ENCODE results near the gene GLT1D1.

The GLT1D1 gene

DNA sequence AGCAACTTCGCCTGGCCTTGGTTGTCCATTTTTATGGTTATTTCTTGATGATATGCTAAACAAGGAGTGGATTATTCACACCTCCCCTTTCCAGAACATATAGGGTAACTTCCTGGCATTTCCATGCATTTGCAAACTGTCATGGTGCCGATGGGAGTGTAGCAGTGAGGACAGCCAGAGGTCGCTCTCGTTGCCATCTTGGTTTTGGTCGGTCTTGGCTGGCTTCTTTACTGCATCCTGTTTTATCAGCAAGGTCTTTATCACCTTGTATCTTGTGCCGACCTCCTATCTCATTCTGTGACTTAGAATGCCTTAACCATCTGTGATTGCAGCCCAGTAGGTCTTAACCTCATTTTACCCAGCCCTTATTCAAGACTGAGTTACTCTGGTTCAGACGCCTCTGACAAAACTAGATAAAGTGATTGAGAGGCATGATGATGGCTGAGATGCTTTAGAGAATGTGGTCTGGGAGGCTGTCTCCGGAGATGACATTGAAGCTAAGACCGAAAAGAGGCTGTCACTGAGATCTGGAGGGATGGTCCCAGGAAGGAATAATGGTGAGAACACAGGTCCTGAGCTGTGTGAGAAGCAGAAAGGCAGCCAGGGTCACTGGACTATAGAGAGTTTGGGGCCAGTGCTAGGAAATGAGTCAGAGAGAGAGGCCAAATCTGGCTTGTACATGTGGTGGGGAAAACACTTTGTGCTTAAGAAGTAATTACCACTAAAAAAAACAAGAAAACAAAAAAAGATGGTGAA lies 2.9 kb downstream of the GLT1D1 start:
- DNase-seq, result no peak

DNA sequence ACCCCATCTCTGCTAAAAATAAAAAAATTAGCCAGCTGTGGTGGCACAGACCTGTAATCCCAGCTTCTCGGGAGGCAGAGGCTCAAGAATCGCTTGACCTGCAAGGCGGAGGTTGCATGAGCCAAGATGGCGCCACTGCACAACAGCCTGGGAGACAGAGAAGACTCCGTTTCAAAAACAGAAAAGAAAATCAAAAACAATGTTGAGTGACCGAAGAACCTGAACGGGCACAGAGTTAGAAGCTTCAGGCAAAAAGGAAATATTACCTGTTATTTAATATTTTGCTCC lies 3.5 kb downstream of the GLT1D1 start:
- no peak for DNase-seq

DNA sequence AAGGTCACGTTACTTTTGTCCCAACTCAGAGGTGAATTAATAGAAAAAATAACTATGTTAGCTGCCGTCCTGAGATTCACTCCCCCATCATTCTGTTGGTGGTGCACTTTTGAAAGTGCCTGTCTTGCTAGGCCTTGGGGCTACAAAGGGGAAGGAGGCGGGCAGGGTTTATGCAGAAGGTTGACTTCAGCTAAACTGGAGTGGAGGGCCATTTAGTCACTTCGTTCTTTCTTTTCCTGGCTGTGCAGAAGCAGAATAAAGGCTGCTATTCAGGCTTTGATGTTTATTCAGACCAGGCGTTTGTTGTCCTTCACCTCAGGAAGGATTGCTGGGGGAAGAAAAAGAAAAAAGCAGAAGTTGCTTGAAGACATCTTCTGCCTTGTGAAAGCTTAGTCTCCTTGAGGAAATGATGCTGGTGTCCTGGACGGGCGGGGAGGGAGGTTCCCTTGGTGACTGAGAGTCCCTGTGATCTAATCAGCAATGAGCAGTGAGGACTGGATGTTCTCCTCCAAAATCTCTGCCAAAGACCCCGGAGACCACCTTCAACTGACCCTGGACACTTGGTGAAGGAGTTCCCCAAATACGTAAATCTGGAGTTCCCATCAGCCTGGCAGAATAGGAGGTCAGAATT lies 4.0 kb downstream of the GLT1D1 start:
- DNase-seq, result no peak

DNA sequence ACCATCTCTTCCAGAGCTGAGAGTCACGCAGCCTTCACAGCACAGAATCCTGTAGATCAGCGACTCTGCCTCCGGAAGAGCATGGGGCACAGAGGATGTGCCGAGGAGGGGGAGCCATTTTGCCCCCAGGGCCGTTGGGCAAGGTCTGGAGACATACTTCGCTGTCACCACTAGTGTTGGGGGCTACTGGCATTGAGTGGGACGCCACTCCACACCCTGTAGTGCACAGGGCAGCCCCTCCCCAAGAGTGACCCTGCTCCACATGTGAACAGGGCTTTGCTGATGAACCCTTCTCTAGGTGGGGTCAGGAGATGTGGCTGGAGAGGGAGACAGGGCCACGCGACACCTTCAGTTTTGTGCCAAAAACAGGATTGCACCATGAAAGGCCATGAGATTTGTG lies 6.0 kb downstream of the GLT1D1 start:
- no peak for DNase-seq

DNA sequence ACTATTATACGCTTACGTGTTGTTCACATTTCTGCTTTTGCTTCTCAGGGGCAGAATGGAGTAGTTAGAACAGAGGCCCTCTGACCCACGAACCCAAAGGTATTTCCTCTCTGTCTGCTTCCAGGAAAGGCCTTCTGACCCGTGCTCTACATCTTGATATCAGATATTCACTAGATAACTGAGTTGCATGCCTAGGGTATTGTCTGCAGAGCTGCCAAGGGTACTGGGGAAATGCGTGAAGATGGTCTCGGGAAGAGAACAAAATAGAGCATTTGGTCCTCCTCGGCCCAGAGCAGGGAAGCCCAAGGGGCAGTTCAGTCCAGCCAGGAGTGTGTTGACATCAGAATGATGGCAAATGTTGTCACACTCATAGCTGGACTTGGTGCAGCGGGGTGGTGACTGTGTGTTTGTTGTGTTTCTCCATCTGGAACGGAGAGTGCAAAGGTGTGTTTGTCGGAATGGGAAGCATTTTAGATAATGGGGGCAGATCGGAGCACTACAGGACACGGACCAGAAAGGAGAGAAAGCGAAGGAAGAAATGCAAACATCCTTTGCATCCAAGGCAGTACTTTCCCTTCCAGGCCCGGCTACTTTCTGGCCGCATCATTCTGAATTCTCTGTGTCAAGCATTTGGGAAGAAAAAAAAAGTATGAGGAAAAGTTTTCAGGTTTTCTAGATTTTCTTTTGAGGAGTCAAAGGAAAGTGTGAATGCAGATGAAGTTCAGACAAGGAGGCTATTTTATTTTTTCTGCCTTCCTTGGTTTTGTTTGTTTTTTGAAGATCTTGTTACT lies 8.1 kb downstream of the GLT1D1 start:
- no peak for DNase-seq

DNA sequence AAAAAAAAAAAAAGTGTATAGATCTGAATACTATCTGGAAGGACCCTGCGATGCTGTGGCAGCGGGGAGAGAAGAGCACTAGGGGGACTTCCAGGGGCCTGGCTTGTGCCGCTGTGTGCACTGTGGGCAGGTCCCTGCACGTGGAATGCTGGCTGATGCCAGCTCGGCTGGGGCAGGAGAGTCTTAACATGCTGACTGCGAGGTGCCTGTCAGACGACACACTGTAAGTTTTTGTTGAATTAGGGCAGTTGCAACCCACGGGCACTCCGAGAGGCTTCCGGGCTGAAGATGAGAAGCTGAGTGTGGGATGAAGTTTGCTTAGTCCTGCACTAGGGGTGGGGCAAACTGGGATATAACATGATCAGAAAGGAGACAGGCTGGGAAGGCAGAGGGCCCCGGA lies 10.7 kb downstream of the GLT1D1 start:
- no peak for DNase-seq

DNA sequence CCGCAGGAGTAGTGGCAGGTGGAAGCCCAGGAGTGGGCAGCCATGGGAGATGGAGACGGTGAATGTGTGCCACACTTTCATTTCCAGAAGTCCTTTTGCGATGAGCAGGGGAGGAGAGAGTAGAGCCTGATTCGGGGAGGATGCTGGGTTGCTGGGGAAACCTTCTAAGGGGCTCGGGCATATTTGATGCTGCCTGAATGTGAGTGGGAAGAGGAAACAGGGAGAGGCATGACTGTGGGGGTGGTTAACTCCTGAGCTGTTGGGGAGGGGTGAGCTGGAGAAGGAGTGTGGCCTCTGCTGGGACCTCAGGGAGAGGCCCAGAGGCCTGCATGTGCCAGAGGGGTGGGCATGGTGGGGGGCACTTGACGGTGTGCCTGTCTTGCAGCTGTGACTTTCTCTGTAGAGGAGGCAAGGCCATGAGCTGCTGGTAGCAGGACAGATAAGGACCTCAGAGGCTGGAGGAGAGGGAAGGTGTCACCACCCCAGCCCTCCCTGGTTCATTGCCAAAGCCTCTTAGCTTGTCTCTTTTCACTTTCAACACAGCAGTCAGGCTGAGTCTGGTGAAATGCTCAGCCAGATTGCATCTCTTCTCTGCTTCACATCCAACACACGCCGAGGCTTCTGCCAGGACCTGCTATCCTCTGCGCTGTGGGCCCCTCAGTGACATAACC lies 11.4 kb downstream of the GLT1D1 start:
- DNase-seq, result no peak

DNA sequence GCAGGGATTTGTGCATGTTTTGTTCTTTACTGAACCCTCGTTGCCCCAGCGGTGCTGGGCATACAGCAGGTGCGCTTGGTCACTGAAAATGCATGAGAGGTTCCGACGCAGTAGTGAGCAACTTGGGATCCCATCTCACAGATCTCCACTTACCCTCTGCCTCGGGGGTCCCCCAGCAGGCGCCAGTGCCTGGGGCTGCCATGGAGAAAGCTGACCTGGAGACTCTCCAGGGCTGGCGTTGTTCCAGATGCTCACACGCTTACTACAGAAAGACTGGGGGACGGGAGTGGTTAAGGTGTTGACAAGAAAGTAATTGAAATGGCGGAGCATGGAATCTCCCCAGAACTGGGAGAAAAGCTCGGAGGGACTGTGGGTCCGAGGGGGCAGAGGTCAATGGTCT lies 14.2 kb downstream of the GLT1D1 start:
- DNase-seq, result no peak

DNA sequence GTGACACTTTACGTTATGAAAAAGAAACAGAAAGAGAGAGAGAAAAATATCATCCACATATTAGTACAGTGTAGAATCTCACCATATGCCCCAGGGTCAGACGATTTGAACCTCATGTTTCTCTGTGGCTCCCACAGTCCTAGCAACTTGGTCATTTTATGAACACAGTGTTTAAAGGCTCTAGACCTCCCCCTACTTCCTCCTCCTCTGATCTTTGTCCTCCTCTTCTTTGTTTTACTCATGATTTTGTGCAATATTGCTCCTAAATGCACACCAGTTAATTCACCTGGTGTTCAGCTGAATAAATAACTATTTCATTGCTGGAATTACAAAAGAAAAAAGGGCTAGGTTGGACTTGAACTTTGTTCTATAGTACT lies 18.2 kb downstream of the GLT1D1 start:
- DNase-seq, result no peak

DNA sequence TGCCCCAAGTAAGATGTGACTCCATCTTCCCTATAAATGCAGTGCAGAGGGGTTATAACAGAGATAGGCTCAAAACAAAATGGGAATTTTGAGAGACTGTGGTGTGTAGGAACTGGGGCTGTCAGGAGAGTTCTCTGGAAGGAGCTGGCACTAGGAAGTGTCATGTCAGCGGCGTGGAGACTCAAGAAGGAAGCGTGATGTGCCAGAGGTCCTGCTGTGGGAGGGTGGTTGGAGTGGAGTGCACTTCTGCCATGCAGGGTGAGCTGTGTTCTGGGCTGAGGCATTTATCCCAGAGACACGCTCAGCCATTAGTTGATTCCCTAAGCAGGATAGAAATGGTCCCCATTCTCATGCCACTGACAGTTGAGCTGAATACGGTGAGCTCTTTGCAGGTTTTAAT lies 19.0 kb downstream of the GLT1D1 start:
- no peak for DNase-seq

DNA sequence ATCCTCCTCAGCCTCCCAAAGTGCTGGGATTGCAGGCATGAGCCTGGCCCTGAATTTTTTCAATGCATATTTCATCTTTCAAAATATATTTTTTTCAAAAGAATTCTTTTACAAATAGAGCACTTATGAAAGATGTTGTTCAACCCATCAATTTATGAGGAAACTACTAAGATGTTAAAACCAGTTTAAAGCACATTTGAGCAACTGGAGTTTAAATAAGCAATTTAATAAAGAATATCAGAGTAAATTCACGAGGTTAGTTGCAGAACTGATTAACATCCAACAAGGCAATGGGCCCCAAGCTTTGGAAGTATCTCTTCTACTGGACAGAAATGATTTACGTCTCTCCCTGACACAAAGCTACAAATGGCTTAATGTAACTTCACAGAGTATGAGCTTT lies 23.3 kb downstream of the GLT1D1 start:
- DNase-seq, result no peak

DNA sequence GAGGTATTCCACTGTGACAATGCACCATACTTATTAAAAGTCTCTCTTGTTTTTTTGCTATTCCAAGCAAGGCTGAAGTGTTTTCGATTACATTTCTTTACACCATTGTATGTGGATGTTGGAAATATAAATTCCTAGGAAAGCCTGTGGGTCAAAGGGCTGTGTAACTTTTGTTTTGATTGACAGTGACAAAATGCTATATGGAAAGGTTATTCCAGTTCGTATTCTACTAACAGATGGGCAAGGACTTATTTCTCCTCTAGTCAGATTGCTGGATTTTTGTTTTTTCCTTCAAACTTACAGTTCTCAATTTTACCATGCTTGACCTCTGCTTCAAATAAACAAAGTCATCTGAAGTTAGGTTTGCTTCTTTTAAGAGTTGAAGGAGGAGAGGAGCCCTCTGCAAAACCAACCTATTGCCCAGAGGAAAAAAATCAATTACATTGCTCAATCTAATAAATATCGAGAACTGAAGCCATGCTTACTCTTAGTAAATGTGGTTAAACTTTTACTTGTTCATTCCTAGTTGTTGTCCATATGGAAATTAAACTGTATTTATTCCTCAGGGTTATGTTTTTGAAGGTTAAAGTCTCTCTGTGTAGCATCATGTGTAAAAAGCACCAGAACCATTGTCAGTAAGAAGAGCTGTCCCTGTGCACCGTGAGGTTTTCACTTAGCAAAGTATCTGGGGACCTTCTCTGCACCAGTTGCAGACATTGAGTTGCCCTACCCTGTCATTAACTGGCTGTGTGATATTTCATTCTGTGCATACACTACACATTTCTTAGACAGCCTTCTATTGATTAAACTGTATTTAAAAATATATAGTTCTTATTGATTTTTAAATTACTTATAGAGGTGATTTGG lies 26.9 kb downstream of the GLT1D1 start:
- no peak for DNase-seq

DNA sequence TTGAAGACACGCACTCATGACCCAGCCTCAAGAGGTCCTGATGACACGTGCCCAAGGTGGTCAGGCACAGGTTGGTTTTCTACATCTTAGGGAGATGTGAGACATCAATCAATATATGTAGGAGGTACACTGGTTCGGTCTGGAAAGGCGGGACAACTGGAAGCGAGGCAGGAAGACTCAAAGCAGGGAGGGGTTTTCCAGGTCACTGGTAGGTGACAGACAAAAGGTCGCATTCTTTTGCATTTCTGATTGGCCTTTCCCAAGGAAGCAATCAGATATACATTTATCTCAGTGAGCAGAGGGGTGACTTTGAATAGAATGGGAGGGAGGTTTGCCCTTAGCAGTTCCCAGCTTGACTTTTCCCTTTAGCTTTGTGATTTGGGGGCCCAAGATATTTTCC lies 38.6 kb downstream of the GLT1D1 start:
- DNase-seq, result no peak

DNA sequence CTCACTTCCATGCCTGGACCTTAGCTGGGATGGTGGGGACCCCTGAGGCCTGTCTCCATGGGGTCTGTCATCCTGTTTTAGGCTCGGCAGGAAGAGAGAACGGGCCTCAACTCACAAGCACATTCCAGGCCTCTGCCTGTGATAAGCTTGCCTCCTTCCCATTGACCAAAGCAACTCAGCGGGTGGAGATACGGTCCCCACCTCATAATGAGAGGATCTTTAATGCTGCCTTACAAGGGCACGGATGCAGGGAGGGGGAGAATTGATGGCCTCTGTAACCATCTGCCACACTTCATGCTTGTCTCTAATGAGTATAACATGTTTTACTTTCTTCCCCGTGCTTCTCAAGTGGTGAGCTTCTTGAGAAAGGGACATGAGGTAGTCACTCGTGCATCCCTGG lies 50.0 kb downstream of the GLT1D1 start:
- DNase-seq, result no peak

DNA sequence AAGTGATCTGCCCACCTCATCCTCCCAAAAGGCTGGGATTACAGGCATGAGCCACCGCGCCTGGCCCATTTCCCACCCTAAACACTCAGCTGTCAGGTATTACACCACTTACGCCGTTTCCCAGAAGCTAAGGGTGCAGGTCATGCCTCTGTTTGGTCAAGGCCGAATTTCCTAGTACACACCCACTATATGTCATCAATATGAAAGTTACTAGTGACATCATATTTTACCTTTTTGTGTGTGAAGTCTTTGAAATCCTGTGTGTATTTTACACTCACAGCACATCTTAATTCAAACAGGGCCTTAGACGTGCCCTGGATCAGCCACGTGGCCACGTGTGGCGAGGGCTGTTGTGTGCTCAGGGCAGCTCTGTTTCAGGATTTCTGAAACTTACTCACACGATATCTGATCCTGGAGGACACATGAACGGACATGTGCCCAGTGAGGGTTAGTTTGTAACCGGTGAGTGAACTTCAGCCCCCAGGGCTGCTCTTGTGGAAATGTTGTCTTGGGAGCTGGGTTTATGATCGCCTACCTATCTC lies 51.8 kb downstream of the GLT1D1 start:
- DNase-seq, result no peak

DNA sequence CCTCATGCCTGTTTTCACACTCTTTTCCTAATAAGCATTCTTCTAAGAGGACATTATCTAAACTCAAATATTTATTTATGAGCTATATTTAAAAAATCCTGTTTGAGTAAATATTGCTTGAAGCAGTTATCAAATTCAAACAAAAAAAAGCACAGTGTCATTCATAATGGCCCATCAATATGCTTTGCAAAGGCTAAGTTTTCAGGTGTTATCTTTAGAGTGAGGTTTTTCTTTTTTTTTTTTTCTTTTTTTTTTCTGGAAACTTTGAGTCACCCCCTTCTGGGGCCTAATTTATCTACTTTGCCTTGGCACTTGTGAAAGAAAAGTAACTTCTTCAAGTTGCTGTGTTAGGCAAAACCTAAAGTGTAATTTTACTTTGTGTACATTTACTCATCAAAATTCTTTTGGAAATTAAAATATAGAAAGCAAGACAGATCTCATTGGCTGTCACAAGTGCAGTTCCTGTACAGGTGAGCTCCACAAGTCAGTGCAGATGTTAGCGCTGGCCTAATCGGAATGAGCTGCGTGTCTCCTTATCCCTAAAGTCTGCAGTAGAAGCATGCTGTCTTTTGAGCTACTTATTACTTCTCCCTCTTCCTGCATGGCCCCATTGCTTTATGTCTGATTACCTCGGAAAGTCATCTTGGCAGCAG lies 53.3 kb downstream of the GLT1D1 start:
- DNase-seq, result no peak

DNA sequence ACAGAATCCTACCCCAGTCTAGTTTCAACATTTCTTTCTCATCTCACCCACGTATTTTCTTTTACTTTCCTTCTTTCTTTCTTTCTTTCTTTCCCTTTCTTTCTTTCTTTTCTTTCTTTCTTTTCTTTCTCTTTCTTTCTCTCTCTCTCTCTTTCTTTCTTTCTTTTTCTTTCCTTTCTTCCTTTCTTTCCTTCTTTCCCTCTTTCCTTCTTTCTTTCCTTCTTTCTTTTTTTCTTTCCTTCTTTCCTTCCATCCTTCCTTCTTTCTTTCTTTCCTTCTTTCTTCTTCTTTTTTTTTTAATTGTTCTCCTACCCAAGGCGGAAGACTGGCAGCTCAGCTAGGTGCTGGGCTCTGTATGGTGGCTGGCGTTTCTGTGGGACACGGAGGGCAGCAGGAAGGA lies 55.0 kb downstream of the GLT1D1 start:
- no peak for DNase-seq

DNA sequence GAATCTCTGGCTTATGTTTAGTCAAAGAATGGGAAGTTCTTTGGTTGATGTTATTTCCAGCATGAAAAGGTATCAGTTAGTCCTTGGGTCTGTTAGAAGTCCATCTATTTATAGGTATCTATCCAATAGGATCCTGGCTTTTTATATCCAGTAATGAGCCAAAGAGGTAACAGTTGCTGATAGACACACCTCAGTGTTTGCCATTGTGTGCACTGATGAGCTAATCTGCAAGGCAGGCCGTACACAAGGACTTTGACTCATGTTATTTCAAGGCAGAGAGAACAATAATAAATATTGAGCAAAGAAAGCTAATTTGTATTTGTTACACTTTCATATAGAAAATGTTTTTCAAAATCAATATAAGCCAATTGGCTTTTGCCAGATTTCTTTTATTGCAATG lies 56.4 kb downstream of the GLT1D1 start:
- no peak for DNase-seq

DNA sequence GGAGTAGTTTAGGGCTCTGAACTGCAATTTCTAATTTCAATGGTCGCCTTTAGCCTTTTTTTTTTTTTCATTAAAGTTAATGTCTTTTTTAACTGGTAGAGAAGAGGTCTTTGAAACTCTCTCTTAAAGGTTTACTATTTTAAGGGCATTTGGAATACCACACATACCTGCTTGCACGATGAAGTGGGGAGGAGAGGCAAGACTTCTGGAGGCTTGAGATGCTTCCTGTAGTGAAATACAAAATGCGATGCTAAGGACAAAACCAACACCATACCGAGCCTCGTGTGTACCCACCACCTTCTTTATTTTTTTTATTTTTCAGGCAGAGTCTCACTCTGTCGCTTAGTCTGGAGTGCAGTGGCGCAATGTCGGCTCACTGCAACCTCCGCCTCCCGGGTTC lies 57.4 kb downstream of the GLT1D1 start:
- DNase-seq, result no peak

DNA sequence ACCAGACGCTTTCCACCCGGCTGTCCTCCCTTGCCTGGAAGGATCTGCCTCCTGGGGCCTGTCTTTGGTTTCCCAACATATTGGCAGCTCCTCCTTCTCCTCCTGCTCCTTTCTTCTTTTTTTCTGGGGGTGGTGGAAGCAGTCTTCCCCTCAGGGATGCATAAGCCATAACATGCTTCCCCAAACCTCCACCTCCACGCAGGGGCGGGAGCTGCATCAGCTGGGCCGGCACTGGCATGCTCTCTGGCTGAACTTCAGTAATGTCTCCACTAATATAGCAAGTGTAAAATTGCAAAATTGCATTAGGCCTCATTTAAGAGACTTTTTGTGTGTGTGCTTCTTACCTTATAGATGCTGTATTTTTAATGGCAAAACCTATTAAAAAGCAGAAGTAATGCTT lies 58.6 kb downstream of the GLT1D1 start:
- no peak for DNase-seq

DNA sequence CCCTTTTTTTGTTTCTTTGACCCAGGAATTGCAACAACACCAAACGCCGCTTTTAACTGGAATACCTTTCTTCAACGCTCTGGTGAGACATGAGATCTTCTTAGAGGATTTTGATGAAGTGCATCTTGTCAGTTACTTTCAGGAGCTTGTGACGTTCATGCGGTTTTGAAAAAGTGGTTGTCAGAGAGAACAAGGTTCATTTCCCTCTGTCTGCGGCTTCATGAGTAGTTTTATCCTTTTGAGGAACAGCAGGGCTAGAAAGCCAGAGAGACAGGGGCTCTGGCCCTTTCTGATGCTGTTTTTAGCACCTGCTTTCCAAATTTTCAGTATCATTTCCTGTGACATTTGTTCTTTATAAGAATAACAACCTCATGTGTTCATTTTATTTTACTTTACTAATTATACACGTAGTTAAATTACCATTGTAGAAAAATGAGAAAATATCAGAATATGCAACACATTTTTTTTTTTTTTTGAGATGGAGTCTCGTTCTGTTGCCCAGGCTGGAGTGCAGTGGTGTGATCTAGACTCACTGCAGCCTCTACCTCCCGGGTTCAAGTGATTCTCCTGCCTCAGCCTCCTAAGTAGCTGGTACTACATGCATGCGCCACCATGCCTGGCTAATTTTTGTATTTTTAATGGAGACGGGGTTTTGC lies 61.8 kb downstream of the GLT1D1 start:
- DNase-seq, result peak; percentile 30

DNA sequence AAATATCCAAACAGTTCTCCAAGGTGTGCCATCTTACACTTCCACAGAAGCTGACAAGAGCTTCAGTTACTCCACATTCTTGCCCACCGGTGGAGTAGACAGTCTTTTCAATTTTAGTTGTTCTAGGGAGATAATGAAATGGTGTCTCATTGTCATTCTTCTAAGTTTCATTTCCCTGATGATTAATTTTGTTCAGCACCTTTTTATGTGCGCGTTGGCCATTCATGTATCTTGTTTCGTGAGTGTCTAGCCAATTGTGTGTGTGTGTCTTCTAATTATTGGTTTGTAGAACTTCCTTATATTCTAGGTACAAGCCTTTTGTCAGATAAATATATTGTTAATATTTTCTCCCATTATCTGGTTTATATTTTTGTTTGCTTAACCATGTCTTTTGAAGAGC lies 63.1 kb downstream of the GLT1D1 start:
- no peak for DNase-seq
